ENCODE results near the gene PACSIN2. TPM values are rescaled to one million over a fixed set of nuclear protein-coding genes. Genes with fewer than 3 reads are reported as not detected.

Gene PACSIN2
- total RNA-seq, 4 donors from 2014 or later = 25.8 to 46.0 (median 27.8) TPM

DNA sequence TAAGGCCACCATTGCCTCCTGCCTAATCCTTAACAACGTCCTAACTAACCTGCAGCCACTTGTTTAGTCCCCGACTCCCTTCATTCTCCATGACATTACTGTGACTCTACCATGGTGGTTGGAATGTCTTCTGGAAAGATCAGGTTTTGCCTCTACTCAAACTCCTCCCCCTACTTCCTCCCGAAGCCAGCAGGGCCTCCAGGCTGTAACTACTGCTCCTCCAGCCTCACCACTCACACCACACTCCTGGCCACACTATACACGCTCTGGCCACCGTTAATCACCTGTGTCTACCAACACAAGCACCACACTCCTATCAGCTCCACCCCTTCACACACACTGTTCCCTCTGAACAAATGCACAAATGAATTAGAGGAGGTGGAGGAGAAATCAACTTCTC is 69.2 kb downstream of the PACSIN2 start:
- Histone ChIP-seq H3K4me1 (peaks cover 16 to 87% (median 43%) of the 10 kb centered on the region in 3 donors), H3K27me3 (no peaks in the 10 kb centered on the region), H3K9me3 (no peaks in the 10 kb centered on the region), H3K36me3 (peaks cover 0 to 5% (median 0%) of the 10 kb centered on the region in 3 donors), H3K4me3 (no peak overlapping the region), H3K27ac (peak overlapping the region in 3 of 4 donors; percentile 24 to 71 (median 46))
- no peak for TF ChIP-seq POLR2A (IDR thresholded peaks at IDR 0.05)
- TF ChIP-seq, protein P1, sequence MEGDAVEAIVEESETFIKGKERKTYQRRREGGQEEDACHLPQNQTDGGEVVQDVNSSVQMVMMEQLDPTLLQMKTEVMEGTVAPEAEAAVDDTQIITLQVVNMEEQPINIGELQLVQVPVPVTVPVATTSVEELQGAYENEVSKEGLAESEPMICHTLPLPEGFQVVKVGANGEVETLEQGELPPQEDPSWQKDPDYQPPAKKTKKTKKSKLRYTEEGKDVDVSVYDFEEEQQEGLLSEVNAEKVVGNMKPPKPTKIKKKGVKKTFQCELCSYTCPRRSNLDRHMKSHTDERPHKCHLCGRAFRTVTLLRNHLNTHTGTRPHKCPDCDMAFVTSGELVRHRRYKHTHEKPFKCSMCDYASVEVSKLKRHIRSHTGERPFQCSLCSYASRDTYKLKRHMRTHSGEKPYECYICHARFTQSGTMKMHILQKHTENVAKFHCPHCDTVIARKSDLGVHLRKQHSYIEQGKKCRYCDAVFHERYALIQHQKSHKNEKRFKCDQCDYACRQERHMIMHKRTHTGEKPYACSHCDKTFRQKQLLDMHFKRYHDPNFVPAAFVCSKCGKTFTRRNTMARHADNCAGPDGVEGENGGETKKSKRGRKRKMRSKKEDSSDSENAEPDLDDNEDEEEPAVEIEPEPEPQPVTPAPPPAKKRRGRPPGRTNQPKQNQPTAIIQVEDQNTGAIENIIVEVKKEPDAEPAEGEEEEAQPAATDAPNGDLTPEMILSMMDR (IDR thresholded peaks at IDR 0.05) = no peak
- no peak for DNase-seq
- intact Hi-C loops (cut with DNase I) = no loop called here
- WGBS, 2 donors = 57 to 68% methylated on average over 5 of the region's 5 CpGs

DNA sequence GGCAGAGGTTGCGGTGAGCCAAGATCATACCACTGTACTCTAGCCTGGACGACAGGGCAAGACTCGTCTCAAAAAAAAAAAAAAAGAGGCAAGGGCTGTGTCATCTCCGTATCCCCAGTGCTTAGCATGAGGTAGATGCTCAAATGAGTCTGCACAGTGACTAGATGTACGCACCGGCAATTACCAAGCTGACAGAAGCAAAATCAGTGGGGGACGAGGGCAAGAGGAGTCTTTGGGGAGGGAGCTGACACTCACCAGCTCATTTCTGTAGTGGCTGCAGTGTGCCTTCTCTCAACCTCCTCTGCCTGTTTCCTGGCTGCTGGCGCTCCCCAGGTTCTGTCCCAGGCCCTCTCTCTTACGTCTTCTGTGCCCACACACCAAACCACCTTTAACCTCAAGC is 69.9 kb downstream of the PACSIN2 start:
- Histone ChIP-seq H3K4me3 (no peak overlapping the region), H3K9me3 (no peaks in the 10 kb centered on the region), H3K27me3 (no peaks in the 10 kb centered on the region), H3K4me1 (peaks cover 23 to 87% (median 45%) of the 10 kb centered on the region in 3 donors), H3K27ac (peak overlapping the region in 3 of 4 donors; percentile 24 to 71 (median 46)), H3K36me3 (peaks cover 0 to 5% (median 0%) of the 10 kb centered on the region in 3 donors)
- TF ChIP-seq POLR2A (IDR thresholded peaks at IDR 0.05) = no peak
- TF ChIP-seq, protein P1 (IDR thresholded peaks at IDR 0.05) = no peak
- 73 to 83% methylated on average over 8 to 9 of the region's 9 CpGs for WGBS, 2 donors
- intact Hi-C loops (cut with DNase I) = no loop called here
- DNase-seq = no peak

DNA sequence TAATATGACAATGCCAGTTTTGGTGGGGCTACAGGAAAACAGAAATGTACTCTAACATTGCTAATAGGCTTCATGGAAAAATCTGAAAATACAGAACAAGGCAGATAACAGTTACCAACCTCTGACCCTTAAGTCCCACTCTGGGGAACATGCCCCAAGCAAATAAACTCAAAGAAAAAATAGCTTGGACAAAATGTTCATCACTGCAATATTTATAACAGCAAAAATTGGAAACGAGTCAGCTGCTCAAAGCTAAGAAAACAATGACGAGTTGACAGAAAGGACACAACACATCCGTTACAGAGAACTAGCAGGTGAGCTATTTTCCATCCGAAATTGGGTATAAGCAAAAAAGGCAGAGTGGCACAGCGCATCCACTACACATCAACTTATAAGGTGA is 70.5 kb downstream of the PACSIN2 start:
- Histone ChIP-seq H3K4me1 (peaks cover 29 to 87% (median 51%) of the 10 kb centered on the region in 3 donors), H3K9me3 (no peaks in the 10 kb centered on the region), H3K36me3 (peaks cover 0 to 5% (median 0%) of the 10 kb centered on the region in 3 donors), H3K27me3 (no peaks in the 10 kb centered on the region), H3K4me3 (no peak overlapping the region), H3K27ac (peak overlapping the region in 2 of 4 donors; percentile 54 to 71)
- intact Hi-C loops (cut with DNase I) = no loop called here
- DNase-seq = no peak
- 66 to 73% methylated on average over 5 of the region's 5 CpGs for WGBS, 2 donors
- TF ChIP-seq, protein P1 (IDR thresholded peaks at IDR 0.05) = no peak
- no peak for TF ChIP-seq POLR2A (IDR thresholded peaks at IDR 0.05)

DNA sequence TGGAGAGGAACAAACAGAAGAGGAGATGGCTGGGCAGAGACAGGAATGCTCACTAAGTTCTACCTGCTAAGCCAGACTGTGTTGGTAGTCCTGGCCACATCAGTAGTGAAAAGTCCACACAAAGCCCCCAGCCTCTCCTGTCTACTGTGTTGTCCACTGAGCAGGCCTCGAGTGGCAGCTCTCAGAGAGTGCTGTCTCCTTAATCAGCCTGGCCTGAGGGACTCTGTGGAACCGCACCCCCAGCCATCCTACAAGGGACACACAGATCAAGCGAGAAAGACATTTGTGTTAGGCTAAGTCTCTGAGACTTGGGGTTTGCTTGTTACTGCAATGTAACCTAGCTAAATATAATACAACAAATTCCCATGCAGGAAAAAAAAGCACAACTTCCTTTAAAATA is 71.0 kb downstream of the PACSIN2 start:
- Histone ChIP-seq H3K4me3 (no peak overlapping the region), H3K9me3 (no peaks in the 10 kb centered on the region), H3K27me3 (no peaks in the 10 kb centered on the region), H3K27ac (peak overlapping the region in 3 of 4 donors; percentile 54 to 71 (median 59)), H3K36me3 (peaks cover 0 to 5% (median 0%) of the 10 kb centered on the region in 3 donors), H3K4me1 (peaks cover 33 to 87% (median 52%) of the 10 kb centered on the region in 3 donors)
- DNase-seq = no peak
- intact Hi-C loops (cut with DNase I) = no loop called here
- WGBS, 2 donors = 86 to 90% methylated on average over 2 to 3 of the region's 3 CpGs
- TF ChIP-seq POLR2A (IDR thresholded peaks at IDR 0.05) = no peak
- TF ChIP-seq, protein P1 (IDR thresholded peaks at IDR 0.05) = no peak

DNA sequence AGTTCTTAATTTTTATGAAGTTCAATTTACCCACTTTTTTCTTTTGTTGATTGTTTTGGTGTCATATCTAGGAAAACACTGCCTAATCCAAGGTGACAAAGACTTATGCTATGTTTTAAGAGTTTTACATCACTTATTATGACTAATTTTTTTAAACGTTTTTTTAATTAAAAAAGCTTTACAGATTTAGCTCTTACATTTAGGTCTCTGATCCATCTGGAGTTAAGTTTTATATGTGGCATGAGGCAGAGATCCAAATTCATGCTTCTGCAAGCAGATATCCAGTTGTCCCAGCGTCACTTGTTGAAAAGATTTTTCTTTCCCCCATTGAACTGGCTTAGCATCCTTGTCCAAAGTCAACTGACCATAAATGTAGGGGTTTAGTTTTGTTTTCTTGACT is 72.6 kb downstream of the PACSIN2 start:
- Histone ChIP-seq H3K4me1 (peaks cover 41 to 87% (median 57%) of the 10 kb centered on the region in 3 donors), H3K36me3 (peaks cover 0 to 5% (median 0%) of the 10 kb centered on the region in 3 donors)

More for the DNA sequence above, 72.6 kb downstream of the PACSIN2 start:
- intact Hi-C loops (cut with DNase I) = no loop called here
- no peak for DNase-seq
- no peak overlapping the region for H3K4me3 ChIP-seq
- peak overlapping the region in 1 of 4 donors; percentile 71 for H3K27ac ChIP-seq
- H3K9me3 ChIP-seq = no peaks in the 10 kb centered on the region
- TF ChIP-seq POLR2A (IDR thresholded peaks at IDR 0.05) = no peak
- TF ChIP-seq, protein P1 (IDR thresholded peaks at IDR 0.05) = no peak
- WGBS, 2 donors = 52 to 63% methylated on average over 2 of the region's 2 CpGs
- no peaks in the 10 kb centered on the region for H3K27me3 ChIP-seq

Measured in esophagus squamous epithelium (tissue), 5 donors.